Body of pancreas (tissue), 4 donors: ENCODE data around the gene MAP2K5. TPM values are rescaled to one million over a fixed set of nuclear protein-coding genes. Genes with fewer than 3 reads are reported as not detected.

ENCODE experiments used
- ATAC-seq: fragments of 150-250 bp; one replicate; pipeline ENCODE4 v1.9.1; 2016
- DNase-seq, 4 donors: peaks; one replicate each; pipeline ENCODE4 v3.0.0-alpha.2; 2019
- H3K27ac ChIP-seq, 4 donors: fragments of 200-600 bp; sonication (generic); 1 replicate in 3 of 4; 2 replicates in 1 of 4; pipeline versions ENCODE4 v1.5.1 to v1.6.1; 2016 to 2019; ENCODE audit warnings: mild to moderate bottlenecking in 1 of 4, mixed read lengths in 1 of 4, moderate library complexity in 1 of 4
- H3K27me3 ChIP-seq, 2 donors: fragments of 200-600 bp; sonication (generic); one replicate each; pipeline ENCODE4 v1.6.0; 2016; ENCODE audit warnings: mild to moderate bottlenecking in 1 of 2
- H3K36me3 ChIP-seq, 2 donors: fragments of 200-600 bp; sonication (generic); replicated peaks in 1 of 2; 2 replicates each; pipeline ENCODE4 v1.5.1; 2016; ENCODE audit warnings: low read depth in 2 of 2; ENCODE audit not compliant: insufficient read depth in 1 of 2
- H3K4me1 ChIP-seq: fragments of 200-600 bp; sonication (generic); one replicate; pipeline ENCODE4 v1.6.0; 2016
- H3K4me3 ChIP-seq, 2 donors: fragments of 200-600 bp; sonication (generic); 1 replicate in 1 of 2; 2 replicates in 1 of 2; pipeline ENCODE4 v1.5.1; 2016 to 2019
- H3K9me3 ChIP-seq, 3 donors: fragments of 200-600 bp; sonication (generic); 1 replicate in 2 of 3; 2 replicates in 1 of 3; pipeline ENCODE4 v1.5.1; 2016
- POLR2A ChIP-seq, 3 donors: fragments of 450-650 bp; IDR thresholded peaks; one replicate each; pipeline ENCODE4 v1.6.1; 2016; ENCODE audit warnings: antibody characterized with exemption in 3 of 3, mild to moderate bottlenecking in 2 of 3
- WGBS, 2 donors: methylation state at CpG; one replicate each; pipeline ENCODE4 v1.1.5; 2017; 5-methylcytosine and 5-hydroxymethylcytosine counted together
- intact Hi-C: fragments of 100-400 bp; cut with DNase I; formaldehyde crosslinking; loops from one replicate; pipeline ENCODE4 v1.15.1; 2023
- total RNA-seq, 2 donors: library from RNA; depleted of rRNA; stranded (reverse); fragments of >200 nt; gene quantifications; one replicate each; pipeline ENCODE4 v1.1.0, GENCODE V29; 2016
- TF ChIP-seq, protein P1 (sequence below), 7 experiments: fragments of 450-650 bp in 4 of 7; fragments of 200-600 bp in 3 of 7; sonication (generic) in 3 of 7; IDR thresholded peaks; one replicate each; pipeline ENCODE4 v1.5.1; 2016 to 2019; ENCODE audit warnings: antibody characterized with exemption in 7 of 7

MAP2K5 gene
- total RNA-seq, 2 donors from 2014 or later = 2.6 to 10.9 TPM

DNA sequence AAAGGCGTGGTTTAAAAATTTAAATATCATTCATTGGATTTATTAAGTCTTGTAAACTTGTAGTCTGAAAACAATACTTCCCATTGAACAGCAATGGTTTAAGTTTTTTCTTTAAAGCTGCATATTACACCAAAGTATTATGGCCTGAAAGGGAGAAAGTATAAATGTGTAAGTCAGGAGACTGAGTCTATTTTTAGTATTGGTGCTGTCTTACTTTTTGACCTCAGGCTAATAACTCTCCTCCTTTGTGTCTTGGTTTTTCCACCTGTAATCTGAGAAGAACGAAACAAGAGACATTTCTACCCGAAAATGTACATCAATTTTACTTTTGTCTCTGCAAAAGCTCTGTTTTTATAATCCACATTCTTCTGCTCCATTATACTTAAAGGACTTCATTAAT, 14.0 kb upstream of the MAP2K5 start:
- DNase-seq (no peak), ATAC-seq (no peak)
- TF ChIP-seq, protein P1, sequence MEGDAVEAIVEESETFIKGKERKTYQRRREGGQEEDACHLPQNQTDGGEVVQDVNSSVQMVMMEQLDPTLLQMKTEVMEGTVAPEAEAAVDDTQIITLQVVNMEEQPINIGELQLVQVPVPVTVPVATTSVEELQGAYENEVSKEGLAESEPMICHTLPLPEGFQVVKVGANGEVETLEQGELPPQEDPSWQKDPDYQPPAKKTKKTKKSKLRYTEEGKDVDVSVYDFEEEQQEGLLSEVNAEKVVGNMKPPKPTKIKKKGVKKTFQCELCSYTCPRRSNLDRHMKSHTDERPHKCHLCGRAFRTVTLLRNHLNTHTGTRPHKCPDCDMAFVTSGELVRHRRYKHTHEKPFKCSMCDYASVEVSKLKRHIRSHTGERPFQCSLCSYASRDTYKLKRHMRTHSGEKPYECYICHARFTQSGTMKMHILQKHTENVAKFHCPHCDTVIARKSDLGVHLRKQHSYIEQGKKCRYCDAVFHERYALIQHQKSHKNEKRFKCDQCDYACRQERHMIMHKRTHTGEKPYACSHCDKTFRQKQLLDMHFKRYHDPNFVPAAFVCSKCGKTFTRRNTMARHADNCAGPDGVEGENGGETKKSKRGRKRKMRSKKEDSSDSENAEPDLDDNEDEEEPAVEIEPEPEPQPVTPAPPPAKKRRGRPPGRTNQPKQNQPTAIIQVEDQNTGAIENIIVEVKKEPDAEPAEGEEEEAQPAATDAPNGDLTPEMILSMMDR (IDR thresholded peaks at IDR 0.05) = no peak
- no peak for TF ChIP-seq POLR2A (IDR thresholded peaks at IDR 0.05)
- no peaks in the 10 kb centered on the region for H3K36me3 ChIP-seq
- H3K27ac ChIP-seq = no peak overlapping the region
- H3K27me3 ChIP-seq = no peaks in the 10 kb centered on the region
- 95 to 96% methylated on average over 3 of the region's 3 CpGs for WGBS, 2 donors
- intact Hi-C loops = no loop called here
- H3K9me3 ChIP-seq = no peaks in the 10 kb centered on the region
- H3K4me3 ChIP-seq = no peak overlapping the region
- peaks cover 11% of the 10 kb centered on the region for H3K4me1 ChIP-seq

- Histone ChIP-seq H3K36me3 (no peaks in the 10 kb centered on the region), H3K27me3 (no peaks in the 10 kb centered on the region), H3K4me3 (no peak overlapping the region), H3K4me1 (no peaks in the 10 kb centered on the region), H3K9me3 (no peaks in the 10 kb centered on the region), H3K27ac (no peak overlapping the region)
- 76 to 88% methylated on average over 3 of the region's 3 CpGs for WGBS, 2 donors
- ATAC-seq = no peak
- TF ChIP-seq, protein P1 (IDR thresholded peaks at IDR 0.05) = no peak
- TF ChIP-seq POLR2A (IDR thresholded peaks at IDR 0.05) = no peak
- DNase-seq = no peak
- intact Hi-C loops = no loop called here
Measured at GRCh38 chr15:67531379-67531914, 11.1 kb upstream of the MAP2K5 start.

DNA sequence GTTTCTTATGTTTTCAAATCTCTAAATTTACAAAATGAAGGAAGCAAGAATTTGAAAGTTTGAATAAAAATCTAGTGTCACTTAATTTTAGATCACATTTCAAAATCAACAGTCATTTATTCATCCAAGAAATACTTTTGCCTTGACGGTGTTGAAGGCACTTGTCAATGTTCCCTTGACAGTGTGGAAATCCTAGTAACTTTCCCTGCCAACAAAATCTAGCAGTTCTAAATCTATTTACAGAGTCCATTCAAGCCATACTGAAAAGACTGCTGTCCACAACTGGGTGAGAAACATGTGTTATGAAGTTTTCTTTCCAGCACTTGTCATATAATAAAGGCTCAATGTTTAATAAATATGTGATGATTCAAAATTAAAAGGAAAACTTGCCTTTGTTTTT, 8.6 kb upstream of the MAP2K5 start:
- no peak overlapping the region for H3K4me3 ChIP-seq
- intact Hi-C loops = no loop called here
- no peak overlapping the region for H3K27ac ChIP-seq
- ATAC-seq (no peak), DNase-seq (no peak)
- WGBS, 2 donors = 57 to 66% methylated on average over 1 of the region's 1 CpG
- no peaks in the 10 kb centered on the region for H3K27me3 ChIP-seq
- no peaks in the 10 kb centered on the region for H3K4me1 ChIP-seq
- TF ChIP-seq, protein P1 (IDR thresholded peaks at IDR 0.05) = no peak
- TF ChIP-seq POLR2A (IDR thresholded peaks at IDR 0.05) = no peak
- H3K9me3 ChIP-seq = no peaks in the 10 kb centered on the region
- H3K36me3 ChIP-seq = no peaks in the 10 kb centered on the region

DNA sequence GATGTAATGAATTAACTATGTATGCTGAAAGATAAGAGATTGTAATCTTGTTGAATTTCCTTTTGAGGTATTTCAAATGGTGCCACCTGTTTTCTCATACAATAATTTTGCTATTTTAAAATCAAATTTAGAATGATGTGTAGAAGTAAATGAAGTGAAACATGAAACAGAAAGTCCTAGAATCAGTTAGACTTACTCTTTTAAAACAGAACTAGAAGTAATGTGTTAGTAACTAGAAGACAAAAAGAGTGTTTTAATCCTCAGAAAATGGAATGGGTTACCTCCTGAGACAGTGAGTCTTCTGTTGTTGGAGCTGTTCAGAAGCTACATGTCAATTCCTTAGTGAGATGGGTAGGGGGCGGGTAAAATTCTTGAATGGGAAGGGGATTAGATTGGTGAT, 8.1 kb upstream of the MAP2K5 start:
- intact Hi-C loops = no loop called here
- no peaks in the 10 kb centered on the region for H3K9me3 ChIP-seq
- TF ChIP-seq, protein P1 (IDR thresholded peaks at IDR 0.05) = no peak
- no peak for TF ChIP-seq POLR2A (IDR thresholded peaks at IDR 0.05)
- no peak for DNase-seq
- H3K27me3 ChIP-seq = no peaks in the 10 kb centered on the region
- H3K4me1 ChIP-seq = no peaks in the 10 kb centered on the region
- ATAC-seq = no peak
- WGBS, 2 donors = 81 to 83% methylated on average over 1 of the region's 1 CpG
- no peak overlapping the region for H3K4me3 ChIP-seq
- no peaks in the 10 kb centered on the region for H3K36me3 ChIP-seq
- no peak overlapping the region for H3K27ac ChIP-seq

- no peak for TF ChIP-seq POLR2A (IDR thresholded peaks at IDR 0.05)
- TF ChIP-seq, protein P1 (IDR thresholded peaks at IDR 0.05) = no peak
- H3K27ac ChIP-seq = no peak overlapping the region
- H3K9me3 ChIP-seq = no peaks in the 10 kb centered on the region
- WGBS, 2 donors = 89 to 96% methylated on average over 1 of the region's 1 CpG
- no peaks in the 10 kb centered on the region for H3K27me3 ChIP-seq
- DNase-seq = no peak
- no peak for ATAC-seq
- no peak overlapping the region for H3K4me3 ChIP-seq
- H3K4me1 ChIP-seq = peaks cover 8% of the 10 kb centered on the region
- intact Hi-C loops = no loop called here
- H3K36me3 ChIP-seq = no peaks in the 10 kb centered on the region
Measured at GRCh38 chr15:67537771-67538170, 4.7 kb upstream of the MAP2K5 start.
